Fibroblast of villous mesenchyme (primary cell): ENCODE results near the gene BSCL2. TPM values are rescaled to one million over a fixed set of nuclear protein-coding genes. Genes with fewer than 3 reads are reported as not detected.

Experiments
- DNase-seq: peaks from one replicate; pipeline ENCODE4 v3.0.0-alpha.2; 2010; ENCODE audit warnings: low read depth
- H3K4me3 ChIP-seq: 2 replicates; pipeline ENCODE4 v1.5.1; 2011; ENCODE audit warnings: low read depth, mild to moderate bottlenecking, low read length
- CTCF ChIP-seq: IDR thresholded peaks from 2 replicates; pipeline ENCODE4 v1.5.1; 2012; ENCODE audit warnings: low read depth, mild to moderate bottlenecking, low read length; ENCODE audit not compliant: insufficient read depth
- total RNA-seq: library from RNA; depleted of rRNA; stranded (reverse); fragments of >200 nt; gene quantifications from 2 replicates; pipeline ENCODE4 v1.2.3, GENCODE V29; 2012

Gene BSCL2
- total RNA-seq, 1 donor, result 53.5 TPM

GRCh38 chr11:62673196-62673525 is 34.1 kb downstream of the BSCL2 start:
- DNase-seq, result no peak

GRCh38 chr11:62671608-62672389 is 35.4 kb downstream of the BSCL2 start, which contains the start of the genes LBHD1 and UQCC3:
TSS of gene LBHD1 (minus strand) at chr11:62672267. CDS start at chr11:62670031, 2,236 bp downstream.
TSS of gene UQCC3 (plus strand) at chr11:62671673. CDS start at chr11:62671746, 73 bp downstream.
- no peak for TF ChIP-seq CTCF
- H3K4me3 ChIP-seq, result peak within 1 kb of the TSS; percentile 83
- DNase-seq, result peak; percentile 81

More at GRCh38 chr11:62673196-62673525, 34.1 kb downstream of the BSCL2 start:
- no peak for TF ChIP-seq CTCF
- H3K4me3 ChIP-seq, result no peak overlapping the region

- peak; percentile 63 for DNase-seq
- peak overlapping the region; percentile 83 for H3K4me3 ChIP-seq
- TF ChIP-seq CTCF, result no peak
These were observed 36.0 kb downstream of the BSCL2 start for GRCh38 chr11:62671236-62671607.

- no peak for DNase-seq
- no peak for TF ChIP-seq CTCF
- no peak overlapping the region for H3K4me3 ChIP-seq
These were observed 37.6 kb downstream of the BSCL2 start for GRCh38 chr11:62669420-62670161.

GRCh38 chr11:62667460-62667859 is 39.8 kb downstream of the BSCL2 start:
- no peak for DNase-seq
- no peak overlapping the region for H3K4me3 ChIP-seq

More at GRCh38 chr11:62667460-62667859, 39.8 kb downstream of the BSCL2 start:
- no peak for TF ChIP-seq CTCF
